B cell (primary cell): Measurements from ENCODE around the gene NFAM1.

ENCODE experiments used
- CTCF ChIP-seq: fragments of 200-600 bp; IDR thresholded peaks from one replicate; pipeline ENCODE4 v1.8.0; 2022; ENCODE audit warnings: antibody characterized with exemption, mild to moderate bottlenecking
- EZH2 ChIP-seq: IDR thresholded peaks from 2 replicates; pipeline ENCODE4 v1.6.1; 2012; ENCODE audit warnings: borderline replicate concordance, low read depth, mild to moderate bottlenecking, moderate library complexity, low read length; ENCODE audit not compliant: insufficient read depth, poor library complexity, severe bottlenecking

GRCh38 chr22:42471441-42471840 lies 39.2 kb upstream of the NFAM1 start:
- TF ChIP-seq CTCF (no peak), EZH2 (no peak)
